Measurements from ENCODE around the gene CCDC91.

The CCDC91 gene

DNA sequence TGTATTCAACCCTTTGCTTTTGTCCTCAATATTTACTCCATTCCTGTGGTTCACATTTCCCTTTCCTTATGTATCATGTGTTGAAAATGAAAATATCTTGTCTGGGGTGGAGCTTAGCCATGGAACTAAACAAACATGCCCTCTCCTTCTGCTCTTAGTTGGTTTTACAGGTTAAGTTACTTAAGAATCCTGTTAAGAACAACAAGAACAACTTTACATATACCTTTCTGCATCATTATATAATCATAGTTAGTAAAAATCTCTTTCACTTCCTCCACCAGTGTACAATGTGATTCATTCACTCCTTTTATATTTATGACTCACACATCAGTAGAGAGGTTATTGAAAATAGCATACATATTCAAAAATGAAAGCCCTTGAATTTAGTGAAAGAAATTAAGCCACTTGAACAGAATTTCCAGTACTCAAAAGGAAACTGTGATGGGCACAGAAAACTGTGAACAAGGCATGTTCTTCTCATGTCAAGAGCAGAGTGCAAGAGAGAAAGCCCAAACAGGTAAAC is 307.7 kb downstream of the CCDC91 start (continued):
- TF ChIP-seq, protein P1, sequence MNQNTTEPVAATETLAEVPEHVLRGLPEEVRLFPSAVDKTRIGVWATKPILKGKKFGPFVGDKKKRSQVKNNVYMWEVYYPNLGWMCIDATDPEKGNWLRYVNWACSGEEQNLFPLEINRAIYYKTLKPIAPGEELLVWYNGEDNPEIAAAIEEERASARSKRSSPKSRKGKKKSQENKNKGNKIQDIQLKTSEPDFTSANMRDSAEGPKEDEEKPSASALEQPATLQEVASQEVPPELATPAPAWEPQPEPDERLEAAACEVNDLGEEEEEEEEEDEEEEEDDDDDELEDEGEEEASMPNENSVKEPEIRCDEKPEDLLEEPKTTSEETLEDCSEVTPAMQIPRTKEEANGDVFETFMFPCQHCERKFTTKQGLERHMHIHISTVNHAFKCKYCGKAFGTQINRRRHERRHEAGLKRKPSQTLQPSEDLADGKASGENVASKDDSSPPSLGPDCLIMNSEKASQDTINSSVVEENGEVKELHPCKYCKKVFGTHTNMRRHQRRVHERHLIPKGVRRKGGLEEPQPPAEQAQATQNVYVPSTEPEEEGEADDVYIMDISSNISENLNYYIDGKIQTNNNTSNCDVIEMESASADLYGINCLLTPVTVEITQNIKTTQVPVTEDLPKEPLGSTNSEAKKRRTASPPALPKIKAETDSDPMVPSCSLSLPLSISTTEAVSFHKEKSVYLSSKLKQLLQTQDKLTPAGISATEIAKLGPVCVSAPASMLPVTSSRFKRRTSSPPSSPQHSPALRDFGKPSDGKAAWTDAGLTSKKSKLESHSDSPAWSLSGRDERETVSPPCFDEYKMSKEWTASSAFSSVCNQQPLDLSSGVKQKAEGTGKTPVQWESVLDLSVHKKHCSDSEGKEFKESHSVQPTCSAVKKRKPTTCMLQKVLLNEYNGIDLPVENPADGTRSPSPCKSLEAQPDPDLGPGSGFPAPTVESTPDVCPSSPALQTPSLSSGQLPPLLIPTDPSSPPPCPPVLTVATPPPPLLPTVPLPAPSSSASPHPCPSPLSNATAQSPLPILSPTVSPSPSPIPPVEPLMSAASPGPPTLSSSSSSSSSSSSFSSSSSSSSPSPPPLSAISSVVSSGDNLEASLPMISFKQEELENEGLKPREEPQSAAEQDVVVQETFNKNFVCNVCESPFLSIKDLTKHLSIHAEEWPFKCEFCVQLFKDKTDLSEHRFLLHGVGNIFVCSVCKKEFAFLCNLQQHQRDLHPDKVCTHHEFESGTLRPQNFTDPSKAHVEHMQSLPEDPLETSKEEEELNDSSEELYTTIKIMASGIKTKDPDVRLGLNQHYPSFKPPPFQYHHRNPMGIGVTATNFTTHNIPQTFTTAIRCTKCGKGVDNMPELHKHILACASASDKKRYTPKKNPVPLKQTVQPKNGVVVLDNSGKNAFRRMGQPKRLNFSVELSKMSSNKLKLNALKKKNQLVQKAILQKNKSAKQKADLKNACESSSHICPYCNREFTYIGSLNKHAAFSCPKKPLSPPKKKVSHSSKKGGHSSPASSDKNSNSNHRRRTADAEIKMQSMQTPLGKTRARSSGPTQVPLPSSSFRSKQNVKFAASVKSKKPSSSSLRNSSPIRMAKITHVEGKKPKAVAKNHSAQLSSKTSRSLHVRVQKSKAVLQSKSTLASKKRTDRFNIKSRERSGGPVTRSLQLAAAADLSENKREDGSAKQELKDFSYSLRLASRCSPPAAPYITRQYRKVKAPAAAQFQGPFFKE (tag by site-specific recombination; IDR thresholded peaks at IDR 0.05; ENCODE audit: borderline replicate concordance) = no peak
- TF ChIP-seq, protein P2, sequence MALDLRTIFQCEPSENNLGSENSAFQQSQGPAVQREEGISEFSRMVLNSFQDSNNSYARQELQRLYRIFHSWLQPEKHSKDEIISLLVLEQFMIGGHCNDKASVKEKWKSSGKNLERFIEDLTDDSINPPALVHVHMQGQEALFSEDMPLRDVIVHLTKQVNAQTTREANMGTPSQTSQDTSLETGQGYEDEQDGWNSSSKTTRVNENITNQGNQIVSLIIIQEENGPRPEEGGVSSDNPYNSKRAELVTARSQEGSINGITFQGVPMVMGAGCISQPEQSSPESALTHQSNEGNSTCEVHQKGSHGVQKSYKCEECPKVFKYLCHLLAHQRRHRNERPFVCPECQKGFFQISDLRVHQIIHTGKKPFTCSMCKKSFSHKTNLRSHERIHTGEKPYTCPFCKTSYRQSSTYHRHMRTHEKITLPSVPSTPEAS (tag by site-specific recombination; IDR thresholded peaks at IDR 0.05) = no peak
- TF ChIP-seq ZXDB (tag by site-specific recombination; IDR thresholded peaks at IDR 0.05) (no peak), RBAK (tag by site-specific recombination; IDR thresholded peaks at IDR 0.05) (no peak), ZBTB8A (tag by site-specific recombination; IDR thresholded peaks at IDR 0.05) (no peak), ZNF398 (tag by site-specific recombination; IDR thresholded peaks at IDR 0.05) (no peak), ZNF677 (tag by site-specific recombination; IDR thresholded peaks at IDR 0.05) (no peak), ZNF521 (tag by site-specific recombination; IDR thresholded peaks at IDR 0.05) (no peak), ZNF843 (tag by site-specific recombination; IDR thresholded peaks at IDR 0.05) (no peak), ZNF221 (tag by site-specific recombination; IDR thresholded peaks at IDR 0.05; ENCODE audit: borderline replicate concordance) (no peak)

DNA sequence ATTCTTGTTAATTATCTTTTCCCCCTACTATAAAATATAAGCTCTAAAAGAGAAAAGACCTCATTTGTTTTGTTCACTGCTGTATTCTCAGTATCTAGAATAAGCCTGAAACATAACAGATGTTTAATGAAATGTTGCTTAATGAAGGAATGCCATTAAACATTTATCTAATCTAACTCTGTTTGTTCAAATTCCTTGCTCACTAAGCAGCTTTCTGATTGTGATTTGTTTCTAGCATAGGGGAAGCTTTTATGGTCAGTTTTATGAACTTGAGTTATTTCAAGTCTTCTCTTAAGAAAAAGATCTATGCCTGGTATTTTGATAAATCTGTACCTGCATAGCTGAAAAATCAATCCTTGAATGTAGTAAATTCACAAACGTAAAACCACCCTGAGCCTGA is 308.6 kb downstream of the CCDC91 start:
- H3K4me3 ChIP-seq (ENCODE audit: low read depth, low read length) = no peak overlapping the region
- no peaks in the 10 kb centered on the region for H3K4me1 ChIP-seq (ENCODE audit: control insufficient read depth, insufficient read depth, low read length)
- H3K36me3 ChIP-seq (ENCODE audit: control insufficient read depth in 2 of 2, insufficient read depth in 1 of 2, low read length in 2 of 2) = no peaks in the 10 kb centered on the region
- ChIA-PET CTCF (interaction anchor here (0.6 kb wide), 1 partner anchor 139 kb away, joined by 3 read pairs; no protein-coding TSS in a partner anchor), POLR2A (no interaction called here)
- no peaks in the 10 kb centered on the region for H3K9me3 ChIP-seq (ENCODE audit: control insufficient read depth, insufficient read depth, low read depth, low read length)
- TF ChIP-seq ZNF248 (tag by site-specific recombination; IDR thresholded peaks at IDR 0.05) (no peak), PRDM4 (tag by site-specific recombination; IDR thresholded peaks at IDR 0.05) (no peak)
- TF ChIP-seq, protein P3, sequence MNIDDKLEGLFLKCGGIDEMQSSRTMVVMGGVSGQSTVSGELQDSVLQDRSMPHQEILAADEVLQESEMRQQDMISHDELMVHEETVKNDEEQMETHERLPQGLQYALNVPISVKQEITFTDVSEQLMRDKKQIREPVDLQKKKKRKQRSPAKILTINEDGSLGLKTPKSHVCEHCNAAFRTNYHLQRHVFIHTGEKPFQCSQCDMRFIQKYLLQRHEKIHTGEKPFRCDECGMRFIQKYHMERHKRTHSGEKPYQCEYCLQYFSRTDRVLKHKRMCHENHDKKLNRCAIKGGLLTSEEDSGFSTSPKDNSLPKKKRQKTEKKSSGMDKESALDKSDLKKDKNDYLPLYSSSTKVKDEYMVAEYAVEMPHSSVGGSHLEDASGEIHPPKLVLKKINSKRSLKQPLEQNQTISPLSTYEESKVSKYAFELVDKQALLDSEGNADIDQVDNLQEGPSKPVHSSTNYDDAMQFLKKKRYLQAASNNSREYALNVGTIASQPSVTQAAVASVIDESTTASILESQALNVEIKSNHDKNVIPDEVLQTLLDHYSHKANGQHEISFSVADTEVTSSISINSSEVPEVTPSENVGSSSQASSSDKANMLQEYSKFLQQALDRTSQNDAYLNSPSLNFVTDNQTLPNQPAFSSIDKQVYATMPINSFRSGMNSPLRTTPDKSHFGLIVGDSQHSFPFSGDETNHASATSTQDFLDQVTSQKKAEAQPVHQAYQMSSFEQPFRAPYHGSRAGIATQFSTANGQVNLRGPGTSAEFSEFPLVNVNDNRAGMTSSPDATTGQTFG (tag by site-specific recombination; IDR thresholded peaks at IDR 0.05; ENCODE audit: borderline replicate concordance) = no peak
- H3K27ac ChIP-seq (ENCODE audit: extremely low read depth, low read depth, low read length) = no peak overlapping the region

Data from HEK293 (cell line).